ENCODE results near the gene PIEZO2. TPM values are rescaled to one million over a fixed set of nuclear protein-coding genes. Genes with fewer than 3 reads are reported as not detected.

The PIEZO2 gene
- total RNA-seq, 1 donor from 2014 or later = 50.1 TPM

GRCh38 chr18:11009869-11010268, 139.5 kb downstream of the PIEZO2 start:
- peaks cover 2% of the 10 kb centered on the region for H3K27me3 Mint-ChIP-seq (ENCODE audit: unreplicated experiment)
- H3K4me1 Mint-ChIP-seq (ENCODE audit: low read depth, unreplicated experiment) = peaks cover 21% of the 10 kb centered on the region
- peaks cover 4% of the 10 kb centered on the region for H3K9me3 Mint-ChIP-seq (ENCODE audit: unreplicated experiment)
- DNase-seq = no peak
- no peaks in the 10 kb centered on the region for H3K36me3 Mint-ChIP-seq (ENCODE audit: unreplicated experiment)
- TF ChIP-seq CTCF (IDR thresholded peaks at IDR 0.05; ENCODE audit: partially characterized antibody, unreplicated experiment) = no peak
- no peak overlapping the region for H3K4me3 Mint-ChIP-seq (ENCODE audit: unreplicated experiment)
- H3K27ac Mint-ChIP-seq (ENCODE audit: unreplicated experiment) = no peak overlapping the region

GRCh38 chr18:11009147-11009546, 140.2 kb downstream of the PIEZO2 start:
- Mint-ChIP-seq H3K4me3 (ENCODE audit: unreplicated experiment) (no peak overlapping the region), H3K9me3 (ENCODE audit: unreplicated experiment) (peaks cover 4% of the 10 kb centered on the region), H3K27ac (ENCODE audit: unreplicated experiment) (no peak overlapping the region), H3K36me3 (ENCODE audit: unreplicated experiment) (no peaks in the 10 kb centered on the region), H3K4me1 (ENCODE audit: low read depth, unreplicated experiment) (peaks cover 26% of the 10 kb centered on the region), H3K27me3 (ENCODE audit: unreplicated experiment) (peaks cover 2% of the 10 kb centered on the region)
- TF ChIP-seq CTCF (IDR thresholded peaks at IDR 0.05; ENCODE audit: partially characterized antibody, unreplicated experiment) = no peak
- DNase-seq = no peak

GRCh38 chr18:11008505-11008904, 140.9 kb downstream of the PIEZO2 start:
- no peak for DNase-seq
- Mint-ChIP-seq H3K4me3 (ENCODE audit: unreplicated experiment) (no peak overlapping the region), H3K36me3 (ENCODE audit: unreplicated experiment) (no peaks in the 10 kb centered on the region), H3K27ac (ENCODE audit: unreplicated experiment) (no peak overlapping the region), H3K4me1 (ENCODE audit: low read depth, unreplicated experiment) (peaks cover 26% of the 10 kb centered on the region), H3K27me3 (ENCODE audit: unreplicated experiment) (peaks cover 2% of the 10 kb centered on the region), H3K9me3 (ENCODE audit: unreplicated experiment) (peaks cover 4% of the 10 kb centered on the region)
- no peak for TF ChIP-seq CTCF (IDR thresholded peaks at IDR 0.05; ENCODE audit: partially characterized antibody, unreplicated experiment)

GRCh38 chr18:11005528-11005927, 143.8 kb downstream of the PIEZO2 start:
- TF ChIP-seq CTCF (IDR thresholded peaks at IDR 0.05; ENCODE audit: partially characterized antibody, unreplicated experiment) = no peak

GRCh38 chr18:11004951-11005350, 144.4 kb downstream of the PIEZO2 start:
- no peak for TF ChIP-seq CTCF (IDR thresholded peaks at IDR 0.05; ENCODE audit: partially characterized antibody, unreplicated experiment)
- H3K4me3 Mint-ChIP-seq (ENCODE audit: unreplicated experiment) = no peak overlapping the region
- DNase-seq = no peak
- peaks cover 2% of the 10 kb centered on the region for H3K27me3 Mint-ChIP-seq (ENCODE audit: unreplicated experiment)
- H3K4me1 Mint-ChIP-seq (ENCODE audit: low read depth, unreplicated experiment) = peaks cover 23% of the 10 kb centered on the region
- peaks cover 3% of the 10 kb centered on the region for H3K9me3 Mint-ChIP-seq (ENCODE audit: unreplicated experiment)
- no peaks in the 10 kb centered on the region for H3K36me3 Mint-ChIP-seq (ENCODE audit: unreplicated experiment)
- H3K27ac Mint-ChIP-seq (ENCODE audit: unreplicated experiment) = no peak overlapping the region

More at GRCh38 chr18:11005528-11005927, 143.8 kb downstream of the PIEZO2 start:
- Mint-ChIP-seq H3K27me3 (ENCODE audit: unreplicated experiment) (peaks cover 2% of the 10 kb centered on the region), H3K4me1 (ENCODE audit: low read depth, unreplicated experiment) (peaks cover 23% of the 10 kb centered on the region), H3K27ac (ENCODE audit: unreplicated experiment) (peak overlapping the region; percentile 26), H3K36me3 (ENCODE audit: unreplicated experiment) (no peaks in the 10 kb centered on the region), H3K4me3 (ENCODE audit: unreplicated experiment) (no peak overlapping the region), H3K9me3 (ENCODE audit: unreplicated experiment) (peaks cover 3% of the 10 kb centered on the region)
- peak; percentile 24 for DNase-seq

All from glutamatergic neuron (in vitro differentiated cells).